Measurements from ENCODE around the gene NOMO2.
A peak's percentile ranks its signal among the peaks of the same experiment; 100 is the strongest.
"Not testable (repeated sequence)": the region's sequence is repeated elsewhere in the genome, so short reads cannot be mapped to it uniquely, and the experiment has no call there.

NOMO2 gene

GRCh38 chr16:18561727-18562314 is at the start of gene NOMO2:
TSS of gene NOMO2 (minus strand) at chr16:18562097. CDS start at chr16:18562040, 57 bp downstream.
- DNase-seq (ENCODE audit: low read depth): not testable (repeated sequence)

GRCh38 chr16:18610147-18610803 is 48.4 kb upstream of the NOMO2 start:
- DNase-seq (ENCODE audit: low read depth): not testable (repeated sequence)

GRCh38 chr16:18608271-18608670 is 46.4 kb upstream of the NOMO2 start:
- DNase-seq (ENCODE audit: low read depth): not testable (repeated sequence)

GRCh38 chr16:18603572-18604246 is 41.8 kb upstream of the NOMO2 start:
- DNase-seq (ENCODE audit: low read depth): not testable (repeated sequence)

GRCh38 chr16:18598582-18598981 is 36.7 kb upstream of the NOMO2 start:
- not testable (repeated sequence) for DNase-seq (ENCODE audit: low read depth)

- DNase-seq (ENCODE audit: low read depth): not testable (repeated sequence)
Measured at GRCh38 chr16:18597734-18598133, 35.8 kb upstream of the NOMO2 start.

- peak; percentile 6 for DNase-seq (ENCODE audit: low read depth)
Measured at GRCh38 chr16:18597319-18597718, 35.4 kb upstream of the NOMO2 start.

- DNase-seq (ENCODE audit: low read depth): not testable (repeated sequence)
Measured at GRCh38 chr16:18595796-18596195, 33.9 kb upstream of the NOMO2 start.

- peak; percentile 21 for DNase-seq (ENCODE audit: low read depth)
Measured at GRCh38 chr16:18594880-18595279, 33.0 kb upstream of the NOMO2 start.

- DNase-seq (ENCODE audit: low read depth): not testable (repeated sequence)
Measured at GRCh38 chr16:18593904-18594303, 32.0 kb upstream of the NOMO2 start.

- not testable (repeated sequence) for DNase-seq (ENCODE audit: low read depth)
Measured at GRCh38 chr16:18592982-18593381, 31.1 kb upstream of the NOMO2 start.

- DNase-seq (ENCODE audit: low read depth): peak; percentile 3
Measured at GRCh38 chr16:18591908-18592307, 30.0 kb upstream of the NOMO2 start.

- not testable (repeated sequence) for DNase-seq (ENCODE audit: low read depth)
Measured at GRCh38 chr16:18591441-18591840, 29.5 kb upstream of the NOMO2 start.

GRCh38 chr16:18589806-18590205 is 27.9 kb upstream of the NOMO2 start:
- not testable (repeated sequence) for DNase-seq (ENCODE audit: low read depth)

- not testable (repeated sequence) for DNase-seq (ENCODE audit: low read depth)
Measured at GRCh38 chr16:18586560-18587540, 25.0 kb upstream of the NOMO2 start.

- DNase-seq (ENCODE audit: low read depth): not testable (repeated sequence)
Measured at GRCh38 chr16:18585789-18586188, 23.9 kb upstream of the NOMO2 start.

GRCh38 chr16:18582902-18583301 is 21.0 kb upstream of the NOMO2 start:
- no peak for DNase-seq (ENCODE audit: low read depth)

GRCh38 chr16:18580396-18580795 is 18.5 kb upstream of the NOMO2 start:
- DNase-seq (ENCODE audit: low read depth): peak; percentile 24

- DNase-seq (ENCODE audit: low read depth): not testable (repeated sequence)
Measured at GRCh38 chr16:18579261-18579660, 17.4 kb upstream of the NOMO2 start.

GRCh38 chr16:18577942-18578341 is 16.0 kb upstream of the NOMO2 start:
- DNase-seq (ENCODE audit: low read depth): not testable (repeated sequence)

- not testable (repeated sequence) for DNase-seq (ENCODE audit: low read depth)
Measured at GRCh38 chr16:18575945-18576344, 14.0 kb upstream of the NOMO2 start.
